GM19035 (cell line): ENCODE results near the gene SORBS1.

Experiments
- ATAC-seq: cut with Tn5 transposase; IDR thresholded peaks from one replicate; pipeline ENCODE4 v1.9.1; 2021; ENCODE audit not compliant: unreplicated experiment

SORBS1 gene

GRCh38 chr10:95303950-95304349, 257.2 kb downstream of the SORBS1 start:
- no peak for ATAC-seq

DNA sequence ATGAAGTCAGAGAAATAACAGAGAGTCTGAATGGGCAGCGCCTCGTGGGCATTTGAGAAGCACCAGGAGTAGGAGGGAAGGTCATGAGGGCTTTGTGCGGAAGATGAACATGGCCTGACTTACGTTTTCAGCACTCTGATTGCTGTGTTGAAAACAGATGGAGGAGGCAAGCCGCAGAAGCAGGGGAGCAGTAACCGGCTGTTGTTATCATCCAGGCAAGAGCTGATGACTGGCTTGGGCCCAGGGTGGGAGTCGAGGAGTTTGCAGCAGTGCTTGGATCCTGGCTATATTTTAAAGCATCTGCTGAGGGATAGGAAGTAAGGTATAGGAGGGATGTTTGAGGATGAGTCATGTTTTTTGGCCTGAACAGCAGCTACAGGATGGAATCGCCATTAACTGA, 257.6 kb downstream of the SORBS1 start:
- ATAC-seq: no peak

DNA sequence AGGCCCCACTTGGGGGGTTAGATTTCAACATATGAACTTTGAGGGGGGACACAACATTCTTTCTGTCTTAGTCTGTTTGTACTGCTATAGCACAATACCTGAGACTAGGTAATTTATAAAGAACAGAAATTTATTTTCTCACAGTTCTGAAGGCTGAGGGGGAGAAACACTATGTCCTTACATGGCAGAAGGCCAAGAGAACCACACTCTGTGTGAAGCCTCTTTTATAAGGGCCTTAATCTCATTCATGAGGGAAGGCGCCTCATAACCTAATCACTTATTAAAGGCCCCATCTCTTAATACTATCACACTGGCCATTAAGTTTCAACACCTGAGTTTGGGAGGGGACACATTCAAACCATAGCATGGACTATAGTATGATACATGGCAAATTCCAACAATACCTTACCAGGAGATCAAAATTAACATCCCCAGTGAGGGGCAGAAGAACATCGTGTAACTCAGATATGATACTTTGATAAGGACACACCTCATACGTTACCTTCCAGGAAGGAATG, 261.1 kb downstream of the SORBS1 start:
- ATAC-seq: no peak

GRCh38 chr10:95297402-95297801, 263.8 kb downstream of the SORBS1 start:
- ATAC-seq: peak; percentile 27

GRCh38 chr10:95296764-95297163, 264.4 kb downstream of the SORBS1 start:
- ATAC-seq: no peak

- ATAC-seq: peak; percentile 72
Observed at GRCh38 chr10:95295031-95295755, 266.0 kb downstream of the SORBS1 start.

DNA sequence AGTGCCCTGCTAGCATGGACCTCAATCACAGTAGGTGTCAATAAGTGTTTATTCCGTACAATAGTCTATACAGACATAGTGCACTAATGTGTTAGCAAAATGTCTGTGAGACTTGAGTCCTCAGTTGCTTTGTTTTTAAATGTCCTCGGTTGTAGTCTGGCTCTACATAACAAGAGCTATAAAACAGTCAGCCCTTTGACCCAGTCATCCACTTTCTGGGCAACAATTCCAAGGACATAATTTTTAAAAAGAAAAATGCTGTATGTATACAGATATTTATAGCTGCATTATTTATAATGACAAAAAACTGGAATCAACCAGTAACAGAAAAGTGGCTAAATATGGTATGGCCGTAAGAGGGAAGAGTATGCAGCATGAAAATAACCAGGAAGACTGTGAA, 267.5 kb downstream of the SORBS1 start:
- no peak for ATAC-seq

DNA sequence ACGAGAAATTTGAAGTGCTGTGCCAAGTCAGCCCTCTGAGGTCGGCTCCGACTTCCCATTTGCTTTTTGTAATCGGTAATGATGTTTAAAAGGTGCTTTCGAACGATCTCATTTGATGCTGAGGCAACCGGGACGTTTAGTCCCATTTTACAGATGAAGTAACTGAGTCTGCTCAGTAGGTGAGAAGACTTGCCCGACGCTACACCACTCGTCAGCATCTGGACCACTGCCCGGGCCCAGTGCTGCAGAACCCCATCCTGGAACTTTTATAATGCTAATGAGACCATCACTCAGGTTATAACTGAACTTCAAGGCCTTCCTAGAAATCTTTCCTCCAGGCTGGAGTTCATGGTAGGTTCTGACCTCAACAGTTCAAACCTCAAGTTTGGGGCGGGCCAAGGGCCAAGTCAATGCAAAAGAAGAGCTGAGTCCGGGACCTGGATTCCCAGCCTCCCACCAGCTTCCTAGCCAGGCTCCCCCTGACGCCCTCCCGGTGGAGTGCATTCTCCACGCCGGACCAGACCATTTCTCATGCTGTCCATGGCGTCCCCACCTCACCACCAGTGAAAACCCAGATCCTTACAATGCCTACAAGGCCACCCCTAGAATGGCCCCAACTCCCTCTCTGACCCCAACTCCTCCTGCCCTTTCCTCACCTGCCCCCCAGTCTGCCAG, 269.7 kb downstream of the SORBS1 start:
- no peak for ATAC-seq

DNA sequence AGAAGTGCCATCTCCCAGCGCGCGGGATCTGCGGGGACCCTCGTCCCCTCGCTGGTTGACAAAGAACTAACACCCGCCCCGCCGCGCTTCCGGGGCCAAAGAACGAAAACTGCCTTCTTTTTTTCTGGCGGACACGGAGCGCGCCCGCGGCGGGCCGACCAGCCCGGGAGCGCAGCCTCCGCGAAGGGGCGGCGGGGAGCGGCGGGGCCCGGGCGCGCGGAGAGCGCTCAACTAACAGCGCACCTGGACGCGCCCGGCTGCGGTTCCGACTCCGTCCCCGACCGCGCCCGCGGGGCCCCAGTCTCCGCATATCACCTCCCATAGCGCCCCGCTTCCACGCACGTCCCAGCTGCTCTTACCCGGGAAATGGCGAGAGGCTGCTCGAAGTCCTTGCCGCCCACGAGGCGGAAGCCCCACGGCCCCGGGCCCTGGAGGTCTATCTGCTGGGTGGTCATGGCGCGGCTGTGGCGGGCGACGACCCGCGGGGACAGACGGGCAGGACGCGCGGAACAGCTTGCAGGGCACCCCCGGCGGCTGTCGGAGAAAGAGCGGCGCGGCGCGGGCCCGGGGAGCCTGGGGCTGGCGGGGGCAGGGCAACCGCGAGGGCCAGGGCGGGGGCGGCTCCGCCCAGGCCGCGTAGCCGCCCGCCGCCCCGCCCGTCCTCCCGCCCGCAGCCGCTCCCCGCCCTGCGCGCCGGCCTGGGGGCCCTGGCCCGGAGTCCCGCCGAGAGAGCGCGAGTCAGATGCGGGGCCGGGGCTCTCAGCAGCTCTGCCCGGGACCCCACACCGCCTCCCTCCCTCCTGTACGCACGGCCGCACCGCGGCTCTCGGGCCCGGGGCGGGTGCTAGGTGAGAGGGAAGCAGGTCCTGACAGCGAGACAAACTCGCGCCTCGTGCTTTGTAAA, 270.5 kb downstream of the SORBS1 start, which contains the start of gene PDLIM1:
TSS of gene PDLIM1 (minus strand) at position 543 of the 904 bp plus-strand sequence. CDS start at position 455, 88 bp downstream.
- peak; percentile 43 for ATAC-seq

DNA sequence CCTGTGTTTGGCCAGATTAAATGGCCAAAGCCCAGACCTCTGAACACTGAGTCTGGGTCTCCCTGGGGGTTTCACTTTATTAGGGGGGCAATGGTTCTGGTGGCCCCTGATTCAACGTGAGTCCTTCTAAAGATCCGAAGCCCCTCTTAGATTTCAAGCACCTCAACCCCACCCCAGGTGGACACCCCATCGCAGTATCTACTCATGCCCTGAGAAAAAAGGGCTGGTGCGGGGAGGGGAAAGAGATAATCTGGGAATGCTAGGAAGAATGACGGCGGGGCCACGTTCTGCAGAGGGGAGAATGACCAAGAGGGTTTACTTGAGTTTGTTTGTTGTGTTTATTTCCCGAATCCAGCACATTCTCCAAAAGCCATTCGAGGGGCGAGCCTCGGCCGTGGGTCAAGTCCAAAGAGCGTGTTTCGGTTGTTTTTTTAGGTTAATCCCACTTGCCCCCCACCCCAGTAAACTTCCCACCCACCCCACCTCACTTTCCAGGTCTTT, 271.2 kb downstream of the SORBS1 start:
- no peak for ATAC-seq

GRCh38 chr10:95289003-95289920, 271.9 kb downstream of the SORBS1 start:
- ATAC-seq: no peak

DNA sequence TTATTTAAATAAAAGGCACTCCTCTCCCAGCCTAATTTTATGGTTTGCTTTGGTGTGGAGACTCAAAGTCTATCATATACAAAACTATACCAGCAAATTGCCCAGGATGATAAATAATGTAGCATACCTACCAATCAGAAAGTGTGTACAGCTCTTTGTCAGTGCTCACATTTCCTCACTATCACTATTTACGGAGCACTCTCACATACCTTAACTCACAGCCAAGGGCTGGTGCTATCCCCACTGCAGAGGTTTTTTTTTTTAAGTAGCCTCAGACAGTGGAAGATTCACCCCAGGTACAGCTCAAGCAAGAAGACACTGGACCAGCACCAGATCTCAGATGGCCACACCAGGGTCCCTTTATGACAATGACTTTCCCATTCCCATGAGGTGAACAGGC, 272.9 kb downstream of the SORBS1 start:
- no peak for ATAC-seq

DNA sequence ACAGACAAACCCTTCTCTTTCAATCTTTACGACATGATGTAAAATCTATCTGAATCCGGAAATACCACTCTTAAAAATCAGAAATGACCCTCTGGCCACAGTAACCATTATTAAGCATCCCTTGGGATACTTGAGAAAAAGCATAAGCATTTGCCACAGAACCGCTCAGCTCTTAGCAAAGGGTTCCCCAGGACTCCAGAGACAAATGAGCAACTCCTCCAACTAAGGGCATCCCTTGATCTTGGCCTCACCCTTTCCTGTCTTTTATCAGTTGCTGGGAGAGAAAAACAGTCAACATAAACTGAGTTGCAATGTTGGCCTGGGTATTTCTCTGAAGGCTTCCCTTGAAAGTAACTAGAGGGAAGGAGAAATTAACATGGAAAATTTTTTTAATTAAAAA, 273.9 kb downstream of the SORBS1 start:
- ATAC-seq: no peak

DNA sequence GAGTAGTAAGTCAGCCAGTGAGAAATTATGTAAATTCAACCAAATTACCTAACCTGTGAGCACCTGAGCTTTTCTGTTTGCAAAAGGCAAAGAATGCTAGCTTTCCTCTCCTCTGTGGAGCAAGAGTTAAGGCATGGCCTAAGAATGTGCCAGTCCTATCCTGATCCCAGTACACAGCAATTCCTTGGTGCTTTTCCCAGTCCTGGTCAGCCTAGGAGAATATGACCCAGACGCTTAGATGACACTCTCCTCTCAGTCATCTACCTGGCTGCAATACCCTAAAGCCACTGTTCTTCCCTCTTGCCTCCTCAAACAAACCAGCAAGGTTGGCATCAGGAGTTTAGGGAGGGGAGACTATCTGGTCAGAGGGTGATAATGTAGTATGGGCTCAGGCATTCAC, 274.5 kb downstream of the SORBS1 start:
- ATAC-seq: no peak

DNA sequence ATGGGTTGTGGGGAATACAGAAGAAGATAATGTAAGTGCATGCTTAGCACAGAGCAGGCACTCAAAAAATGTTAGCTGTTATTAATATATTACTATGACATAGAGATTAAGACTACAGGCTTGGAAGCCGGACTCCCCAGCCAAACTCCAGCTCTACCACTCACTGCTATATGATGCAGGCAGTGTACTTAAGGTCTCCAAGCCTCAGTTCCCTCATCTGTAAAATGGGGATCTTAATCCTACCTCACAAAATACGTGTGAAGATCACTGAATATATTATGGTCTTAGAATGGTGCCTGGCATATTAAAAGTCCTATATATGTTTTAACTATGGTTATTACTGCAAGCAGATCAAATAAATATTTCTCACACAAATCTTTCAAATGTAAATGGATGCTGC, 275.6 kb downstream of the SORBS1 start:
- no peak for ATAC-seq

GRCh38 chr10:95284807-95285206, 276.4 kb downstream of the SORBS1 start:
- ATAC-seq: no peak

- no peak for ATAC-seq
Observed at GRCh38 chr10:95282107-95282506, 279.1 kb downstream of the SORBS1 start.

GRCh38 chr10:95281206-95281605, 280.0 kb downstream of the SORBS1 start:
- ATAC-seq: no peak

DNA sequence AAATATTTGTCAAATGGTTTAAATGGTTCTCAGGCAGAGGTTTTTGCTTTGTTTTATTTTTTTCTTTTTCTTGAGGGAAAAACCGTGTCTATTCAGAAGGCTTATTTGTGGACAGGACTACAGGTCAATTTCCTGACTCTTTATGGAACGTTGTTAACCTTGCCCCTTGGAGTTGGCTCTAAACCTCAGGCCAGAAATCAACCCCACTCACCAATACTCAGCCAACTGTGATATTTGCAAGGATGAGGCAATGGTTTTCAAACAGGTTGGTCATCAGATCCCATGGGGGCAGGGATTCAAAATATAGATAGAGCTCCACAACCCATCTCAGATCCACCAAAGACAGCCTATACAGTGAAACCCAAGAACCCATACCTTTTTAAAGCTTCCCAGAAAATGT, 280.5 kb downstream of the SORBS1 start:
- ATAC-seq: no peak
